Inflammatory macrophage (primary cell): ENCODE measurements around the gene RGCC.
"Not testable (repeated sequence)": the region's sequence is repeated elsewhere in the genome, so short reads cannot be mapped to it uniquely, and the experiment has no call there.

Experiments used
- DNase-seq, 2 donors: peaks; one replicate each; pipeline ENCODE4 v3.0.0-alpha.2; 2020 to 2022
- total RNA-seq, 18 experiments: gene quantifications; one replicate each; lab custom pipeline; 2026; ENCODE audit warnings: mixed read lengths in 6 of 18, inconsistent platforms in 2 of 18; lab: John Stamatoyannopoulos, UW

RGCC gene
- total RNA-seq, result 52.5 to 517 (median 268) reads per million in 18 experiments

GRCh38 chr13:41456768-41457588, at the start of gene RGCC:
Gene RGCC, plus strand, starts transcription at chr13:41457550. Its CDS starts 158 bp downstream, at chr13:41457708.
- DNase-seq, result peak; percentile 98

- no peak for DNase-seq
Observed at GRCh38 chr13:41408121-41408520, 49.2 kb upstream of the RGCC start.

- DNase-seq, result no peak
Observed at GRCh38 chr13:41408746-41409145, 48.6 kb upstream of the RGCC start.

GRCh38 chr13:41409611-41410010, 47.7 kb upstream of the RGCC start:
- no peak for DNase-seq

GRCh38 chr13:41411060-41411459, 46.3 kb upstream of the RGCC start:
- no peak for DNase-seq

- peak; percentile 48 to 63 for DNase-seq
Observed at GRCh38 chr13:41411522-41411921, 45.8 kb upstream of the RGCC start.

- DNase-seq, result no peak
Observed at GRCh38 chr13:41413872-41414271, 43.5 kb upstream of the RGCC start.

GRCh38 chr13:41416276-41416675, 41.1 kb upstream of the RGCC start:
- no peak for DNase-seq

GRCh38 chr13:41418027-41418426, 39.3 kb upstream of the RGCC start:
- no peak for DNase-seq

GRCh38 chr13:41418731-41419130, 38.6 kb upstream of the RGCC start:
- DNase-seq, result no peak

- DNase-seq, result no peak
Observed at GRCh38 chr13:41419206-41419605, 38.1 kb upstream of the RGCC start.

GRCh38 chr13:41420146-41420545, 37.2 kb upstream of the RGCC start:
- no peak for DNase-seq

GRCh38 chr13:41421330-41421729, 36.0 kb upstream of the RGCC start:
- DNase-seq, result not testable (repeated sequence)

GRCh38 chr13:41421983-41422382, 35.4 kb upstream of the RGCC start:
- DNase-seq, result not testable (repeated sequence)

- not testable (repeated sequence) for DNase-seq
Observed at GRCh38 chr13:41423259-41423658, 34.1 kb upstream of the RGCC start.

GRCh38 chr13:41424675-41425074, 32.7 kb upstream of the RGCC start:
- DNase-seq, result not testable (repeated sequence)

GRCh38 chr13:41426047-41426446, 31.3 kb upstream of the RGCC start:
- no peak for DNase-seq

- no peak for DNase-seq
Observed at GRCh38 chr13:41427666-41428065, 29.7 kb upstream of the RGCC start.

- no peak for DNase-seq
Observed at GRCh38 chr13:41428155-41428554, 29.2 kb upstream of the RGCC start.

- DNase-seq, result not testable (repeated sequence)
Observed at GRCh38 chr13:41434030-41434429, 23.3 kb upstream of the RGCC start.

- peak; percentile 37 to 74 for DNase-seq
Observed at GRCh38 chr13:41434831-41435520, 22.4 kb upstream of the RGCC start.

GRCh38 chr13:41443969-41444368, 13.4 kb upstream of the RGCC start:
- no peak for DNase-seq

- DNase-seq, result no peak
Observed at GRCh38 chr13:41452462-41452861, 4.9 kb upstream of the RGCC start.

- DNase-seq, result no peak
Observed at GRCh38 chr13:41453620-41454019, 3.7 kb upstream of the RGCC start.
